ENCODE results near the gene BTG1. TPM values are rescaled to one million over a fixed set of nuclear protein-coding genes. Genes with fewer than 3 reads are reported as not detected.

Gene BTG1
- 23.1 and 27.1 TPM in 2 replicates for total RNA-seq (2022)
- Bru-seq, nascent RNA = percentile 92 among the genes with signal in this experiment
- percentile 98 among the genes with signal in this experiment for BruChase-seq, experiment 1, labeled RNA remaining after a 2-hour chase
- percentile 79 among the genes with signal in this experiment for BruChase-seq, experiment 2, labeled RNA remaining after a 6-hour chase
- long read RNA-seq, full-length matches to known transcripts = 39 of 41 reads
- long read RNA-seq, partial matches to known transcripts = 0 of 41 reads
- long read RNA-seq, other reads (novel, unspliced or antisense) = 2 of 41 reads

DNA sequence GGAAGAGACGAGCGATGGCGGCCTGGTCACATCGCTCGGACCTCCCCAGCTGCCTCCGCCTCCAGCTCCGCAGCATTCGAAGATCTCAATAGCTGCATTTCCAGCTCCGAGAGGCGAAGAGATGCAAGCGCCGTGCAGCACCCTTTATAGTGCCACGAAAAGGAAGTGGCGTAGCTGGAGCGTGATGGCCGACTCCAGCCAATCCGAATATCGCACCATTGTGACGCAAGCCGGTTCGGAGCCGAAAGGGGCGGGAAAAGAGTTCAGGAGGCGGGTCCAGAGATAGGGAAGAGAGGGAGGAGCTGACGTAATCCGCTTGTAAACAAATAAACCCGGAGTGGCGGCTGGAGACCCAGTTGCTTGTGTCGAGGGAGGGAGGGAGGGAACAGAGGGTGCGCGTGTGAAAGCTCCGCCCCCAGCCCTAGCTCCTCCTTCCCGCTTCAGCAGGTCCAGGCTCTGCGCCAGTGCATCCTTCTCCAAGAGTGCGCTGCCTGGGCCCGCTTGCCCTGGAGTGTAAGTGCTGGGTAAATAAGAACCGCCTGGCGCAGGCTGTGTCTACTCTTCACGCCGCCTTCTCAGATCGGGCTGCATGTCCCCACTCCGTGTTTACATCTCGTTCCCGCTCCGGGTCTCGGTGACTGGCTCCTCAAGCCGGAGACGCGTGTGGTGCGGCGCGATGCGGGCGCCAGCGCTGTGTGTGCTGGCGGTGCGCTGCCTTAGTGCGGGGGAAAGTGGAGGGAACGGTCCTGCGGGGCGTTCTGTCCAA, at the start of gene BTG1:
Gene BTG1, minus strand, starts transcription at position 116 of the 766 bp plus-strand sequence. CDS start 311 bp downstream, outside the sequence.
- H3K9me3 ChIP-seq = no peaks in the 10 kb centered on the region
- CTCF ChIA-PET = interaction anchor here (0.9 to 1.7 kb wide), 6 partner anchors 9 to 764 kb away, joined by 3 to 7 read pairs (median 4); no protein-coding TSS in a partner anchor
- H3K27me3 Mint-ChIP-seq (ENCODE audit: insufficient read depth, unreplicated experiment) = no peaks in the 10 kb centered on the region
- H3K36me3 ChIP-seq (ENCODE audit: control insufficient read depth, insufficient read depth, low read length) = peaks cover 2% of the 10 kb centered on the region; the same call in 1 of the 2 replicates
- H3K9me3 Mint-ChIP-seq (ENCODE audit: unreplicated experiment) = no peaks in the 10 kb centered on the region
- H3K4me1 Mint-ChIP-seq (ENCODE audit: low read depth, unreplicated experiment) = peaks cover 30% of the 10 kb centered on the region
- H3K27ac Mint-ChIP-seq (ENCODE audit: unreplicated experiment) = peak within 1 kb of the TSS; percentile 96
- H3K4me3 Mint-ChIP-seq (ENCODE audit: unreplicated experiment) = peak within 1 kb of the TSS; percentile 81
- peaks cover 26% of the 10 kb centered on the region for H3K4me1 ChIP-seq
- peak; percentile 98 to 99 for DNase-seq
- intact Hi-C loops (cut with micrococcal nuclease; ENCODE audit: unreplicated experiment) = loop anchor here (1.0 to 5.0 kb wide), 6 partner anchors 15 to 426 kb away; no protein-coding TSS in a partner anchor
- peak within 1 kb of the TSS; percentile 64 for H3K4me3 ChIP-seq (ENCODE audit: low read depth, low read length)
- no TSS peak for BruUV-seq (replicated peaks)
- TF ChIP-seq, protein P1, sequence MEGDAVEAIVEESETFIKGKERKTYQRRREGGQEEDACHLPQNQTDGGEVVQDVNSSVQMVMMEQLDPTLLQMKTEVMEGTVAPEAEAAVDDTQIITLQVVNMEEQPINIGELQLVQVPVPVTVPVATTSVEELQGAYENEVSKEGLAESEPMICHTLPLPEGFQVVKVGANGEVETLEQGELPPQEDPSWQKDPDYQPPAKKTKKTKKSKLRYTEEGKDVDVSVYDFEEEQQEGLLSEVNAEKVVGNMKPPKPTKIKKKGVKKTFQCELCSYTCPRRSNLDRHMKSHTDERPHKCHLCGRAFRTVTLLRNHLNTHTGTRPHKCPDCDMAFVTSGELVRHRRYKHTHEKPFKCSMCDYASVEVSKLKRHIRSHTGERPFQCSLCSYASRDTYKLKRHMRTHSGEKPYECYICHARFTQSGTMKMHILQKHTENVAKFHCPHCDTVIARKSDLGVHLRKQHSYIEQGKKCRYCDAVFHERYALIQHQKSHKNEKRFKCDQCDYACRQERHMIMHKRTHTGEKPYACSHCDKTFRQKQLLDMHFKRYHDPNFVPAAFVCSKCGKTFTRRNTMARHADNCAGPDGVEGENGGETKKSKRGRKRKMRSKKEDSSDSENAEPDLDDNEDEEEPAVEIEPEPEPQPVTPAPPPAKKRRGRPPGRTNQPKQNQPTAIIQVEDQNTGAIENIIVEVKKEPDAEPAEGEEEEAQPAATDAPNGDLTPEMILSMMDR (IDR thresholded peaks at IDR 0.05; ENCODE audit: insufficient read depth in 1 of 2, low read depth in 1 of 2, low read length in 1 of 2, severe bottlenecking in 1 of 2, unreplicated experiment in 1 of 2) = no peak
- H3K27me3 ChIP-seq (replicated peaks; ENCODE audit: control insufficient read depth, insufficient read depth, low read length) = no peaks in the 10 kb centered on the region
- H3K36me3 Mint-ChIP-seq (ENCODE audit: insufficient read depth, unreplicated experiment) = peaks cover 43% of the 10 kb centered on the region
- POLR2A ChIA-PET = interaction anchor here (0.5 to 2.2 kb wide), 21 partner anchors 9 to 367 kb away, joined by 3 to 34 read pairs (median 4); no protein-coding TSS in a partner anchor

- no peaks in the 10 kb centered on the region for H3K27me3 Mint-ChIP-seq (ENCODE audit: insufficient read depth, unreplicated experiment)
- Histone ChIP-seq H3K4me1 (no peaks in the 10 kb centered on the region), H3K9me3 (peaks cover 6% of the 10 kb centered on the region; the same call in 1 of the 2 replicates), H3K4me3 (ENCODE audit: low read depth, low read length) (no peak overlapping the region), H3K36me3 (ENCODE audit: control insufficient read depth, insufficient read depth, low read length) (no peaks in the 10 kb centered on the region), H3K27me3 (replicated peaks; ENCODE audit: control insufficient read depth, insufficient read depth, low read length) (no peaks in the 10 kb centered on the region)
- no peaks in the 10 kb centered on the region for H3K36me3 Mint-ChIP-seq (ENCODE audit: insufficient read depth, unreplicated experiment)
- no peaks in the 10 kb centered on the region for H3K9me3 Mint-ChIP-seq (ENCODE audit: unreplicated experiment)
- no peak overlapping the region for H3K27ac Mint-ChIP-seq (ENCODE audit: unreplicated experiment)
- intact Hi-C loops (cut with micrococcal nuclease; ENCODE audit: unreplicated experiment) = no loop called here
- H3K4me1 Mint-ChIP-seq (ENCODE audit: low read depth, unreplicated experiment) = no peaks in the 10 kb centered on the region
- ChIA-PET POLR2A (no interaction called here), CTCF (no interaction called here)
- H3K4me3 Mint-ChIP-seq (ENCODE audit: unreplicated experiment) = no peak overlapping the region
- BruUV-seq (replicated peaks) = no TSS peak
- DNase-seq = no peak
- TF ChIP-seq, protein P1 (IDR thresholded peaks at IDR 0.05; ENCODE audit: insufficient read depth in 1 of 2, low read depth in 1 of 2, low read length in 1 of 2, severe bottlenecking in 1 of 2, unreplicated experiment in 1 of 2) = no peak
These were observed 48.9 kb upstream of the BTG1 start for GRCh38 chr12:92194561-92194960.

GRCh38 chr12:92193846-92194245, 48.2 kb upstream of the BTG1 start:
- intact Hi-C loops (cut with micrococcal nuclease; ENCODE audit: unreplicated experiment) = no loop called here
- DNase-seq = no peak
- Mint-ChIP-seq H3K9me3 (ENCODE audit: unreplicated experiment) (no peaks in the 10 kb centered on the region), H3K36me3 (ENCODE audit: insufficient read depth, unreplicated experiment) (no peaks in the 10 kb centered on the region), H3K27me3 (ENCODE audit: insufficient read depth, unreplicated experiment) (no peaks in the 10 kb centered on the region), H3K4me3 (ENCODE audit: unreplicated experiment) (no peak overlapping the region), H3K4me1 (ENCODE audit: low read depth, unreplicated experiment) (no peaks in the 10 kb centered on the region), H3K27ac (ENCODE audit: unreplicated experiment) (no peak overlapping the region)
- Histone ChIP-seq H3K27me3 (replicated peaks; ENCODE audit: control insufficient read depth, insufficient read depth, low read length) (no peaks in the 10 kb centered on the region), H3K9me3 (peaks cover 6% of the 10 kb centered on the region; the same call in 1 of the 2 replicates), H3K4me3 (ENCODE audit: low read depth, low read length) (no peak overlapping the region), H3K36me3 (ENCODE audit: control insufficient read depth, insufficient read depth, low read length) (no peaks in the 10 kb centered on the region), H3K4me1 (no peaks in the 10 kb centered on the region)
- TF ChIP-seq, protein P1 (IDR thresholded peaks at IDR 0.05; ENCODE audit: insufficient read depth in 1 of 2, low read depth in 1 of 2, low read length in 1 of 2, severe bottlenecking in 1 of 2, unreplicated experiment in 1 of 2) = no peak
- no TSS peak for BruUV-seq (replicated peaks)
- POLR2A ChIA-PET = no interaction called here
- CTCF ChIA-PET = no interaction called here

Data from Caco-2 (cell line).